HEK293 (cell line): ENCODE results near the gene FUT8.

ENCODE experiments used
- ZBTB7A ChIP-seq: fragments of 450-650 bp; formaldehyde crosslinking; IDR thresholded peaks from 2 replicates; pipeline ENCODE4 v1.5.1; 2016; ENCODE audit warnings: low read depth, missing biosample characterization, missing genetic modification characterization
- ZNF433 ChIP-seq: fragments of 450-650 bp; formaldehyde crosslinking; IDR thresholded peaks from 2 replicates; pipeline ENCODE4 v1.5.1; 2016; ENCODE audit warnings: missing biosample characterization, missing genetic modification characterization, low read depth
- ZNF660 ChIP-seq: fragments of 450-650 bp; IDR thresholded peaks from 2 replicates; pipeline ENCODE4 v1.5.1; 2018; ENCODE audit warnings: missing biosample characterization, mild to moderate bottlenecking, missing genetic modification characterization
- TF ChIP-seq, protein P1 (sequence below): fragments of 450-650 bp; formaldehyde crosslinking; IDR thresholded peaks from 2 replicates; pipeline ENCODE4 v1.5.1; 2016; ENCODE audit warnings: missing biosample characterization, missing genetic modification characterization

DNA sequence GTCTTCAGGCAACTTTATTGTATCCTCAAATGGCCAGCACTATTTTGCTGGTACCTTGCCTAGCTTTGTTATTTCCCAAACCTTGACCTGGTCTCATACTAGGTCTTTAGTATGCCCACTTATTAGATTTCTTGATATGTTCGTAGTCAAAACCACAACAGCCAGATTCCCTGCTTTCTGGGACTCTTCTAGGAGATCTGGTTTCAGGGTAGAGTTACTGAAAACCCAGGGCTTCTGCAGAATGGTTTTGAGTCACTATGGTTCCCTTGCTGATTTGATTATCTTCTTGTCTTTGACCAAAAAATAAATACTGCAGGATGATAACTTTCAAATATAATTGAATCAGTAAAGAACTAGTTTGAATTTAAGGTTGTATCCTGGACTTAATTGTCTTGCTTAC, 211.2 kb downstream of the FUT8 start:
- TF ChIP-seq ZBTB7A (no peak), ZNF660 (tag by site-specific recombination) (no peak), ZNF433 (tag by site-specific recombination) (no peak)
- TF ChIP-seq, protein P1, sequence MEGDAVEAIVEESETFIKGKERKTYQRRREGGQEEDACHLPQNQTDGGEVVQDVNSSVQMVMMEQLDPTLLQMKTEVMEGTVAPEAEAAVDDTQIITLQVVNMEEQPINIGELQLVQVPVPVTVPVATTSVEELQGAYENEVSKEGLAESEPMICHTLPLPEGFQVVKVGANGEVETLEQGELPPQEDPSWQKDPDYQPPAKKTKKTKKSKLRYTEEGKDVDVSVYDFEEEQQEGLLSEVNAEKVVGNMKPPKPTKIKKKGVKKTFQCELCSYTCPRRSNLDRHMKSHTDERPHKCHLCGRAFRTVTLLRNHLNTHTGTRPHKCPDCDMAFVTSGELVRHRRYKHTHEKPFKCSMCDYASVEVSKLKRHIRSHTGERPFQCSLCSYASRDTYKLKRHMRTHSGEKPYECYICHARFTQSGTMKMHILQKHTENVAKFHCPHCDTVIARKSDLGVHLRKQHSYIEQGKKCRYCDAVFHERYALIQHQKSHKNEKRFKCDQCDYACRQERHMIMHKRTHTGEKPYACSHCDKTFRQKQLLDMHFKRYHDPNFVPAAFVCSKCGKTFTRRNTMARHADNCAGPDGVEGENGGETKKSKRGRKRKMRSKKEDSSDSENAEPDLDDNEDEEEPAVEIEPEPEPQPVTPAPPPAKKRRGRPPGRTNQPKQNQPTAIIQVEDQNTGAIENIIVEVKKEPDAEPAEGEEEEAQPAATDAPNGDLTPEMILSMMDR (tag by site-specific recombination) = no peak
